Chondrocyte (in vitro differentiated cells): Measurements from ENCODE around the gene RNLS. TPM values are rescaled to one million over a fixed set of nuclear protein-coding genes. Genes with fewer than 3 reads are reported as not detected.

ENCODE experiments used
- DNase-seq: peaks from one replicate; pipeline ENCODE4 v3.0.0; 2021; ENCODE audit warnings: mixed read lengths, low spot score
- H3K27ac Mint-ChIP-seq: one replicate; pipeline ENCODE4 v1.8.0; 2021; ENCODE audit warnings: mild to moderate bottlenecking, moderate library complexity, mixed read lengths; ENCODE audit not compliant: unreplicated experiment
- H3K27me3 Mint-ChIP-seq: 2 replicates; pipeline ENCODE4 v1.8.0; 2021; ENCODE audit warnings: low read depth, mixed read lengths
- H3K36me3 Mint-ChIP-seq: 2 replicates; pipeline ENCODE4 v1.8.0; 2021; ENCODE audit warnings: low read depth, mixed read lengths
- H3K4me1 Mint-ChIP-seq: 2 replicates; pipeline ENCODE4 v1.8.0; 2021; ENCODE audit warnings: low read depth, mild to moderate bottlenecking, mixed read lengths
- H3K4me3 Mint-ChIP-seq: one replicate; pipeline ENCODE4 v1.8.0; 2021; ENCODE audit warnings: mild to moderate bottlenecking, moderate library complexity, mixed read lengths; ENCODE audit not compliant: unreplicated experiment
- H3K9me3 Mint-ChIP-seq: 2 replicates; pipeline ENCODE4 v1.8.0; 2021; ENCODE audit warnings: low read depth, mixed read lengths
- CTCF ChIP-seq: fragments of 200-600 bp; sonication (generic); IDR thresholded peaks from 2 replicates; pipeline ENCODE4 v1.5.0; 2021; ENCODE audit warnings: antibody characterized with exemption, mild to moderate bottlenecking, moderate library complexity
- total RNA-seq: library from RNA; stranded (reverse); gene quantifications from 3 replicates; pipeline ENCODE4 v1.2.1, GENCODE V29; 2021

RNLS gene
- total RNA-seq, 1 donor from 2014 or later: 5.1 TPM

DNA sequence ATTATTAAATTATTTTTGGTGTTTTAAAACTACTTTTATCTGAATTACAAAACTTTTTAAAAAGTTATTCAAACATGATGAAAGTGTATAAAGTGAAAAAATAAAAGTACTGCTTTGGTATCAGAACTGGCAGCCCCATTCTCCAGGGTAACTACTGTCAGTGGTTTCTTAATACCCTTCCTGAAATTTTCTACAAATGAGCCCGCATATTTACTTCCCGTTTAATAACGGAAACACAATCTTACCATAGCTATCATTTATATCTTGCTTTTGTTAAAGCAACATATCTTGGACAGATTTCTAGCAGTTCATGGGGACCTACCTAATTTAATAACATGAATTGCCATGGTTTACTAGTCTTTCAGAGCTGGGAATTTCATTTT lies 249.9 kb downstream of the RNLS start:
- TF ChIP-seq CTCF: no peak
- Mint-ChIP-seq H3K4me1 (no peaks in the 10 kb centered on the region), H3K9me3 (no peaks in the 10 kb centered on the region), H3K36me3 (no peaks in the 10 kb centered on the region), H3K27ac (no peak overlapping the region), H3K4me3 (no peak overlapping the region), H3K27me3 (no peaks in the 10 kb centered on the region)
- DNase-seq: no peak

DNA sequence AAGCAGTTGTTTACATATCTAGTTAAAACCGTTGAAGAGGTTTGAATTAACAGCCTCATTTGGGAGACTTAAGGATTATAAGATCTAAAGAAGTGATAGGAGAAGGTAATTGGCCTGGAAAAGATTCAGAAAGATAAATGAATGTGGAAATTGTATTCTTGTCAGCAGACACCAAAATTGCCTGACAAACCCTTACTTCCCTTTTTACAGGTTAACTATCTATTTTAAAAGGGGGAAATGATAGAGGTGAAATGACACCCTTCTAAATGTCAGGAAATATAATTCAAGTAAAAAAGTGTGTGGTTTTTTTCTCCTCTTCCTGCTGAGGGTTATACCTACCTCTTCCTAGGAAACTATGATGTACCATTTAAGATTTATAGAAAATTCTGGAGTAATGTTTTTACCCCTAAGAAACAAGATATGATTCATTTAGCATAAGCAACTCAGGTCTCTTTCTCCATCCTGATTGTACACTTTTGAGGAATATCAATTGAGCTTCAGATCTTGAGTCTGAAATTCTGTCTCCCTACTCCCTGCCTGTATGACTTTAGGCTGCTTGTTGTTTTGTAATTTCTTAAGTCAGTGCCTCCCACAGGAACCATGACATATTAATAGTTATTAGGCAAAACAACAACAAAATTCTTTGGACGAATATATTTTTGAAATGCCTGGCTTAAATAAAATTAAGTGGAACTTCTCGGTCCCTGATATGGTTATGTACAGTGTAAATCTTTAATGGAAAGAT lies 250.4 kb downstream of the RNLS start:
- no peak for TF ChIP-seq CTCF
- H3K36me3 Mint-ChIP-seq: no peaks in the 10 kb centered on the region
- no peaks in the 10 kb centered on the region for H3K4me1 Mint-ChIP-seq
- H3K4me3 Mint-ChIP-seq: no peak overlapping the region
- H3K27ac Mint-ChIP-seq: no peak overlapping the region
- no peak for DNase-seq
- no peaks in the 10 kb centered on the region for H3K27me3 Mint-ChIP-seq
- no peaks in the 10 kb centered on the region for H3K9me3 Mint-ChIP-seq

GRCh38 chr10:88330174-88330573 lies 252.9 kb downstream of the RNLS start:
- Mint-ChIP-seq H3K9me3 (peaks cover 3% of the 10 kb centered on the region), H3K27me3 (no peaks in the 10 kb centered on the region), H3K4me1 (no peaks in the 10 kb centered on the region), H3K27ac (no peak overlapping the region), H3K4me3 (no peak overlapping the region), H3K36me3 (no peaks in the 10 kb centered on the region)
- no peak for TF ChIP-seq CTCF
- DNase-seq: no peak

GRCh38 chr10:88322324-88323063 lies 260.6 kb downstream of the RNLS start:
- Mint-ChIP-seq H3K4me1 (no peaks in the 10 kb centered on the region), H3K9me3 (peaks cover 46% of the 10 kb centered on the region)
- DNase-seq: no peak

More at GRCh38 chr10:88322324-88323063, 260.6 kb downstream of the RNLS start:
- no peak overlapping the region for H3K27ac Mint-ChIP-seq
- no peak for TF ChIP-seq CTCF
- no peak overlapping the region for H3K4me3 Mint-ChIP-seq
- peaks cover 20% of the 10 kb centered on the region for H3K36me3 Mint-ChIP-seq
- peaks cover 1% of the 10 kb centered on the region for H3K27me3 Mint-ChIP-seq
